Activated CD8-positive, alpha-beta memory T cell treated with anti-CD3 and anti-CD28 coated beads for 36 hours (primary cell): ENCODE data around the gene FAM50A. TPM values are rescaled to one million over a fixed set of nuclear protein-coding genes. Genes with fewer than 3 reads are reported as not detected.
"Not testable (repeated sequence)": the region's sequence is repeated elsewhere in the genome, so short reads cannot be mapped to it uniquely, and the experiment has no call there.

Source experiments
- CTCF ChIA-PET: fragments of 350-600 bp; sonication (Branson Sonifier 250); formaldehyde crosslinking; loops from one replicate; lab custom pipeline; 2021; ENCODE audit warnings: antibody characterized with exemption; lab: Charles Lee
- POLR2A ChIA-PET: fragments of 350-600 bp; sonication (Branson Sonifier 250); formaldehyde crosslinking; loops from one replicate; lab custom pipeline; 2021; ENCODE audit warnings: antibody characterized with exemption; lab: Charles Lee
- total RNA-seq, 2 experiments: library from RNA; stranded (reverse); gene quantifications; one replicate each; pipeline ENCODE4 v1.2.3, GENCODE V29; 2021

FAM50A gene
- total RNA-seq = 10 to 100 TPM; 73.2 to 78.2 TPM

- POLR2A ChIA-PET = no interaction called here
- CTCF ChIA-PET = interaction anchor here (0.8 kb wide), 1 partner anchor 83 kb away, joined by 3 read pairs; no protein-coding TSS in a partner anchor
Observed at GRCh38 chrX:154443992-154444754, at the start of gene FAM50A. TSS of gene FAM50A (plus strand) at chrX:154444141. CDS start at chrX:154444236, 95 bp downstream.

GRCh38 chrX:154396363-154396762 lies 47.6 kb upstream of the FAM50A start:
- POLR2A ChIA-PET, CTCF ChIA-PET: not testable (repeated sequence)

GRCh38 chrX:154396973-154397887 lies 46.7 kb upstream of the FAM50A start:
- ChIA-PET POLR2A (interaction anchor here (1.0 to 1.8 kb wide), 5 partner anchors 12 to 425 kb away, joined by 3 to 11 read pairs (median 3); partner anchors contain the start of genes DNASE1L1, FLNA and TMEM187), CTCF (interaction anchor here (0.6 to 2.8 kb wide), 4 partner anchors 10 to 26 kb away, joined by 4 to 10 read pairs (median 4); no protein-coding TSS in a partner anchor)

- ChIA-PET CTCF (interaction anchor here (0.6 to 2.8 kb wide), 6 partner anchors 9 to 27 kb away, joined by 4 to 10 read pairs (median 5); partner anchors contain the start of genes DNASE1L1 and TAFAZZIN), POLR2A (interaction anchor here (1.0 to 2.2 kb wide), 7 partner anchors 11 to 426 kb away, joined by 3 to 11 read pairs (median 3); partner anchors contain the start of genes DNASE1L1, FLNA, TAFAZZIN and TMEM187)
Observed at GRCh38 chrX:154397888-154398667, 45.9 kb upstream of the FAM50A start, which contains the start of gene RPL10. TSS of gene RPL10 (plus strand) at chrX:154398377. CDS start at chrX:154398520, 143 bp downstream.

- CTCF ChIA-PET = interaction anchor here (0.8 to 2.8 kb wide), 6 partner anchors 11 to 90 kb away, joined by 3 to 10 read pairs (median 4); partner anchors contain the start of genes DNASE1L1 and TAFAZZIN
- POLR2A ChIA-PET = interaction anchor here (1.0 to 2.2 kb wide), 8 partner anchors 10 to 427 kb away, joined by 3 to 11 read pairs (median 4); partner anchors contain the start of genes DNASE1L1, FLNA, SLC10A3 and TAFAZZIN
Observed at GRCh38 chrX:154398668-154399526, 45.0 kb upstream of the FAM50A start.

GRCh38 chrX:154399527-154400368 lies 44.2 kb upstream of the FAM50A start:
- ChIA-PET POLR2A (interaction anchor here (0.6 to 2.2 kb wide), 5 partner anchors 11 to 91 kb away, joined by 3 to 10 read pairs (median 3); partner anchors contain the start of genes SLC10A3 and TAFAZZIN), CTCF (interaction anchor here (1.0 to 2.8 kb wide), 4 partner anchors 10 to 89 kb away, joined by 3 to 10 read pairs (median 6); partner anchors contain the start of gene DNASE1L1)

GRCh38 chrX:154400369-154400817 lies 43.5 kb upstream of the FAM50A start:
- POLR2A ChIA-PET = interaction anchor here (1.3 to 2.2 kb wide), 3 partner anchors 10 to 90 kb away, joined by 3 to 10 read pairs (median 4); partner anchors contain the start of genes SLC10A3 and TAFAZZIN
- CTCF ChIA-PET = interaction anchor here (1.2 kb wide), 1 partner anchor 23 kb away, joined by 3 read pairs; no protein-coding TSS in a partner anchor

GRCh38 chrX:154401045-154401799 lies 42.7 kb upstream of the FAM50A start:
- POLR2A ChIA-PET = no interaction called here
- CTCF ChIA-PET = no interaction called here

GRCh38 chrX:154401918-154402621 lies 41.9 kb upstream of the FAM50A start:
- ChIA-PET POLR2A (no interaction called here), CTCF (no interaction called here)

GRCh38 chrX:154402622-154403127 lies 41.3 kb upstream of the FAM50A start:
- POLR2A ChIA-PET = interaction anchor here (1.0 kb wide), 1 partner anchor 9 kb away, joined by 6 read pairs; no protein-coding TSS in a partner anchor
- CTCF ChIA-PET = no interaction called here

GRCh38 chrX:154403192-154403591 lies 40.7 kb upstream of the FAM50A start:
- POLR2A ChIA-PET = interaction anchor here (1.0 kb wide), 1 partner anchor 9 kb away, joined by 6 read pairs; no protein-coding TSS in a partner anchor

GRCh38 chrX:154403858-154404257 lies 40.1 kb upstream of the FAM50A start:
- CTCF ChIA-PET = no interaction called here
- POLR2A ChIA-PET = no interaction called here

More at GRCh38 chrX:154403192-154403591, 40.7 kb upstream of the FAM50A start:
- CTCF ChIA-PET = no interaction called here

GRCh38 chrX:154404625-154405192 lies 39.2 kb upstream of the FAM50A start:
- POLR2A ChIA-PET = no interaction called here
- CTCF ChIA-PET = no interaction called here

- ChIA-PET POLR2A (interaction anchor here (1.3 kb wide), 1 partner anchor 11 kb away, joined by 3 read pairs; the partner anchor contains the start of gene RPL10), CTCF (interaction anchor here (2.0 kb wide), 1 partner anchor 10 kb away, joined by 8 read pairs; the partner anchor contains the start of gene RPL10)
Observed at GRCh38 chrX:154408659-154409221, 35.2 kb upstream of the FAM50A start.
